ENCODE data around the gene TMED6. TPM values are rescaled to one million over a fixed set of nuclear protein-coding genes. Genes with fewer than 3 reads are reported as not detected.

Gene TMED6
- total RNA-seq, 1 experiment from 2014 or later = 0.91 TPM

- TF ChIP-seq ZFX (IDR thresholded peaks at IDR 0.05) (no peak), SIN3A (IDR thresholded peaks at IDR 0.05; ENCODE audit: low read depth) (no peak), EGR1 (IDR thresholded peaks at IDR 0.05; ENCODE audit: low read depth) (no peak), CBX3 (IDR thresholded peaks at IDR 0.05; ENCODE audit: low read depth) (no peak)
- TF ChIP-seq, protein P1, sequence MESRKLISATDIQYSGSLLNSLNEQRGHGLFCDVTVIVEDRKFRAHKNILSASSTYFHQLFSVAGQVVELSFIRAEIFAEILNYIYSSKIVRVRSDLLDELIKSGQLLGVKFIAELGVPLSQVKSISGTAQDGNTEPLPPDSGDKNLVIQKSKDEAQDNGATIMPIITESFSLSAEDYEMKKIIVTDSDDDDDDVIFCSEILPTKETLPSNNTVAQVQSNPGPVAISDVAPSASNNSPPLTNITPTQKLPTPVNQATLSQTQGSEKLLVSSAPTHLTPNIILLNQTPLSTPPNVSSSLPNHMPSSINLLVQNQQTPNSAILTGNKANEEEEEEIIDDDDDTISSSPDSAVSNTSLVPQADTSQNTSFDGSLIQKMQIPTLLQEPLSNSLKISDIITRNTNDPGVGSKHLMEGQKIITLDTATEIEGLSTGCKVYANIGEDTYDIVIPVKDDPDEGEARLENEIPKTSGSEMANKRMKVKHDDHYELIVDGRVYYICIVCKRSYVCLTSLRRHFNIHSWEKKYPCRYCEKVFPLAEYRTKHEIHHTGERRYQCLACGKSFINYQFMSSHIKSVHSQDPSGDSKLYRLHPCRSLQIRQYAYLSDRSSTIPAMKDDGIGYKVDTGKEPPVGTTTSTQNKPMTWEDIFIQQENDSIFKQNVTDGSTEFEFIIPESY (IDR thresholded peaks at IDR 0.05; ENCODE audit: extremely low read depth, insufficient replicate concordance, low read length) = no peak
Measured at GRCh38 chr16:69318177-69318910, 33.2 kb downstream of the TMED6 start (continued).

GRCh38 chr16:69316595-69317034 is 35.0 kb downstream of the TMED6 start:
- peaks cover 71% of the 10 kb centered on the region for H3K79me2 ChIP-seq (ENCODE audit: insufficient read depth, low read length)
- intact Hi-C loops (cut with micrococcal nuclease) = no loop called here
- no peak overlapping the region for H3K27ac ChIP-seq (ENCODE audit: low read depth, low read length)
- H3K36me3 ChIP-seq (ENCODE audit: control insufficient read depth in 1 of 2, insufficient read depth in 2 of 2, low read length in 2 of 2) = peaks cover 34 to 53% of the 10 kb centered on the region in 2 experiments; a peak in 3 of 4 replicates
- no peaks in the 10 kb centered on the region for H3K9me3 ChIP-seq (ENCODE audit: control insufficient read depth in 1 of 2, insufficient read depth in 1 of 2, low read depth in 1 of 2, low read length in 2 of 2)
- ATAC-seq (no peak), DNase-seq (ENCODE audit: low read depth, low spot score) (no peak)
- CTCF ChIA-PET = no interaction called here
- no peak overlapping the region for H3K4me2 ChIP-seq (ENCODE audit: low read length)
- no peaks in the 10 kb centered on the region for H3K9me2 ChIP-seq (ENCODE audit: insufficient read depth)
- H3K27me3 ChIP-seq (ENCODE audit: insufficient read depth, low read length) = no peaks in the 10 kb centered on the region
- POLR2A ChIA-PET = no interaction called here
- no peak overlapping the region for H3K9ac ChIP-seq (ENCODE audit: low read length)
- H3K4me3 ChIP-seq (replicated peaks in 1 of 2; ENCODE audit: low read depth in 1 of 2, low read length in 2 of 2) = no peak overlapping the region
- H3K4me1 ChIP-seq (ENCODE audit: control insufficient read depth in 1 of 2, insufficient read depth in 2 of 2, low read length in 2 of 2) = peaks cover 2 to 5% of the 10 kb centered on the region in 2 experiments; a peak in 1 of 4 replicates
- no peaks in the 10 kb centered on the region for H4K20me1 ChIP-seq (ENCODE audit: insufficient read depth)
- no TSS peak for BruUV-seq (replicated peaks)
- RAD21 ChIA-PET (ENCODE audit: low non-redundant PET in 1 of 2, low total read pairs in 2 of 2, uncharacterized antibody in 2 of 2, unreplicated experiment in 2 of 2) = no interaction called here
- no peak overlapping the region for H2AFZ ChIP-seq (ENCODE audit: low read depth, low read length, poor library complexity, severe bottlenecking)
- TF ChIP-seq, protein P2, sequence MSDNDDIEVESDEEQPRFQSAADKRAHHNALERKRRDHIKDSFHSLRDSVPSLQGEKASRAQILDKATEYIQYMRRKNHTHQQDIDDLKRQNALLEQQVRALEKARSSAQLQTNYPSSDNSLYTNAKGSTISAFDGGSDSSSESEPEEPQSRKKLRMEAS (IDR thresholded peaks at IDR 0.05) = no peak
- TF ChIP-seq JUND (IDR thresholded peaks at IDR 0.05) (no peak), REST (IDR thresholded peaks at IDR 0.05; ENCODE audit: low read depth) (no peak), EZH2 (IDR thresholded peaks at IDR 0.05) (no peak), CBX3 (IDR thresholded peaks at IDR 0.05; ENCODE audit: low read depth) (no peak), ATF3 (IDR thresholded peaks at IDR 0.05) (no peak), POLR2AphosphoS5 (IDR thresholded peaks at IDR 0.05; ENCODE audit: low read depth, low read length) (no peak), EZH2phosphoT487 (IDR thresholded peaks at IDR 0.05; ENCODE audit: borderline replicate concordance) (no peak), CTCF (IDR thresholded peaks at IDR 0.05 in 2 of 3, conservative IDR thresholded peaks at IDR 0.05 in 1 of 3; ENCODE audit: borderline replicate concordance in 1 of 3, insufficient read depth in 1 of 3, low read depth in 2 of 3, low read length in 2 of 3) (no peak), SIN3A (IDR thresholded peaks at IDR 0.05; ENCODE audit: low read depth) (no peak), EGR1 (IDR thresholded peaks at IDR 0.05; ENCODE audit: low read depth) (no peak), TCF7L2 (IDR thresholded peaks at IDR 0.05; ENCODE audit: borderline replicate concordance, extremely low read depth, insufficient read depth, insufficient read length) (no peak), ZNF274 (IDR thresholded peaks at IDR 0.05; ENCODE audit: low read depth, low read length) (no peak)
